ENCODE data around the gene UPK1B. TPM values are rescaled to one million over a fixed set of nuclear protein-coding genes. Genes with fewer than 3 reads are reported as not detected.
"Not testable (repeated sequence)": the region's sequence is repeated elsewhere in the genome, so short reads cannot be mapped to it uniquely, and the experiment has no call there.

Gene UPK1B
- total RNA-seq, 1 donor from 2014 or later = not detected

DNA sequence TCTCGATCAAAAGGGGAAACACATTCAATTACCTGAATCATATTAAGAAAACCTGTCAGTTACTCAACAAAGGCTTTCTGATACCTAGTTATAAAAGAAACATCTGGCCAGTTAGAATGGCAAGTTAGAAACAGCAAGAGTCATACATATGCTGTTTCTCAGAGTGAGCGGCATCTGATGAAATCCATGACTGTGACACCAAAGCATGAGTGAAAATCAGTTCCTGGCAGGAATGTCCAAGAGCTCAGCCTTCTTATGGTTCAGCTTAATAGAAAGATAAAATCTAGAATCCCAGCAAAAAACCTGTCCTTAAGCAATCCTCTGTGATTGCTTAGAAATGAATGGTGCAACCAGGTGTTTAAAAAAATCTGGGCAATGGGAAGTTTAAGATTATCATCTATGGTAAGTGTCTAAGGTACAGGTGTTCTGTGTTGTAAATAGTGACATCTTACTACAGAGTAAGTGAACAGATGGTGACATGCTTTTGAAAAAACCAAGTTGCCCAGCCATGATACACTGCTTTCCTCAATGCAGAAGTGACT lies 48.5 kb downstream of the UPK1B start:
- DNase-seq (ENCODE audit: low spot score) (no peak), ATAC-seq (no peak)

DNA sequence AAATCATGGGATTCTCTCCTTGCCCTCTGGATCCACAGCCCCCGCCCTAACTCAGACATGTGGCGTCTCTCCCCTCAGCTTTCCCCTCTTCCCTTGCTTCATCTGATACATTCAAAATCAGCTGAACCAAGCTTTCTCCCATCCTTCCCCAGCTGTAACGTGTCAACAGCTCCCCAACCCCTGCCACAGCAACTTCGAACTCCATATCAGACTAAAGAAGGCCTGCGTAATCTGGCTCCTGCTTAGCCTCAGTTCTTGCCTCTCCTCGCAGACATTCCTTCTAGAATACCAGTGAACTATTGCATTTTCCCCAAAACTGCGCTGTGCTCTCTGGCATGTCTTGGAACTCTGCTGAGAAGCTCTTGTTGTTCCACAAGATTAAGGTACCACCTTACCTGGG lies 49.0 kb downstream of the UPK1B start:
- DNase-seq (ENCODE audit: low spot score) (no peak), ATAC-seq (no peak)

DNA sequence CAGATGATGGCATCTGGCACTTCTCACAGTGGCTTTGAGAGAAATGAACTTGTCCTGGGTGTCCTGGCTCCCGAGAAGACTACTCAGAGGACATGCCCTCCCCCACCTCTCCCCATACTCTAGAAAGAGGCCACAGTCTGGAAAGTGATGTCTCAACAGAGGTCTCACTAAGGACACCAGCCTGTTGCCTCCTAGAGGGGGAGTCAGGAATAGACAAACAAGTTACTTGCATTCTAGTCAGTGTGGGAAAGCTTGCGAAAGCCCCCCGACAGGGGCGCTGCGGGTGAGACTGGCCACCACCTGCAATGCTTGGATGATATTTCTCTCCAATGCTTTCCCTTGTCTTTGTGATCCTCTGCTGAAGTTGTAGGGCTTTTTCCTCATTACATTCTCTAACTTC lies 50.1 kb downstream of the UPK1B start:
- no peak for ATAC-seq
- no peak for DNase-seq (ENCODE audit: low spot score)

- ATAC-seq (no peak), DNase-seq (ENCODE audit: low spot score) (no peak)
Observed at GRCh38 chr3:119225121-119225520, 51.7 kb downstream of the UPK1B start.

GRCh38 chr3:119227070-119227850 lies 53.9 kb downstream of the UPK1B start:
- ATAC-seq (peak; percentile 52), DNase-seq (ENCODE audit: low spot score) (no peak)

GRCh38 chr3:119228373-119229145 lies 55.2 kb downstream of the UPK1B start:
- DNase-seq (ENCODE audit: low spot score) = no peak
- ATAC-seq = no peak

- ATAC-seq (no peak), DNase-seq (ENCODE audit: low spot score) (no peak)
Observed at GRCh38 chr3:119229190-119229589, 55.8 kb downstream of the UPK1B start.

GRCh38 chr3:119230071-119230470 lies 56.7 kb downstream of the UPK1B start:
- ATAC-seq (no peak), DNase-seq (ENCODE audit: low spot score) (no peak)

DNA sequence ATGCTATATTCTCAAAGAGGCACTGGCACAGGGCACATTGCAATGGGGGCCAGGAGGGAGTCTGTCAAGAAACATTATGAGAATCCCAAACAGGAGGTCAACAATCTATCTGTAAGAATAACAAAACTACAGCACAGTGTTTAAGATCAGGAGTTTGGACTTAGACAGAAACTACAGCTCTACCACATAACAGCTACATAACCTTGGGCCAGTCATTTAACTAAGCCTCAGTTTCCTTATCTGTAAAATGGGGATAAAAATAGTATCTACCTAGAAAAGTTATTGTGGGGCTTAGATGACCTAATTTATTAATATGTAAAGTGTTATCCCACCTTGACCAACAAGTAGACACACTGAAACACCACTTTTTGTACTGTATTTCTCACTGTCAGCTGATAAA lies 57.3 kb downstream of the UPK1B start:
- no peak for DNase-seq (ENCODE audit: low spot score)

GRCh38 chr3:119234610-119235009 lies 61.2 kb downstream of the UPK1B start:
- ATAC-seq = no peak
- no peak for DNase-seq (ENCODE audit: low spot score)

More for the DNA sequence above, 57.3 kb downstream of the UPK1B start:
- ATAC-seq = no peak

GRCh38 chr3:119235151-119235550 lies 61.8 kb downstream of the UPK1B start:
- ATAC-seq = no peak

GRCh38 chr3:119236756-119237155 lies 63.4 kb downstream of the UPK1B start:
- no peak for DNase-seq (ENCODE audit: low spot score)
- ATAC-seq = no peak

More at GRCh38 chr3:119235151-119235550, 61.8 kb downstream of the UPK1B start:
- DNase-seq (ENCODE audit: low spot score) = no peak

DNA sequence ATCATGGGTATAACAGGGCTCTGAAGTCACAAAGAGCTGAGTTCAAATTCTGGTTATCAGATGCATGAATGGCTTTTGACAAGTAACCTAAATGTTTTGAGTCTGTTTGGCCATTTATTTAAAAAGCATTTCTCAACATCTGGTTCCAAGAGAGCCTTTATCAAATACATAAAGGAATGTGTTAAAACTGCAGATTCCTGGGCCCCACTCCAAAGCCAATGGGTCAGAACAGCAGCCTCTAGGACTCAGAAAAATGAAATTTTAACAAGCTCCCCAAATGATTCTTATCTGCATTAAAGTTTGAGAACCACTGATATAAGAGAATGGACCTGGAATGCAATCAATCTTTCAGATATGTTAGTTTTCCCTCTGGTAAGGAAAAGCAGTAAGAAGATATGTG lies 63.9 kb downstream of the UPK1B start:
- ATAC-seq = no peak
- no peak for DNase-seq (ENCODE audit: low spot score)

DNA sequence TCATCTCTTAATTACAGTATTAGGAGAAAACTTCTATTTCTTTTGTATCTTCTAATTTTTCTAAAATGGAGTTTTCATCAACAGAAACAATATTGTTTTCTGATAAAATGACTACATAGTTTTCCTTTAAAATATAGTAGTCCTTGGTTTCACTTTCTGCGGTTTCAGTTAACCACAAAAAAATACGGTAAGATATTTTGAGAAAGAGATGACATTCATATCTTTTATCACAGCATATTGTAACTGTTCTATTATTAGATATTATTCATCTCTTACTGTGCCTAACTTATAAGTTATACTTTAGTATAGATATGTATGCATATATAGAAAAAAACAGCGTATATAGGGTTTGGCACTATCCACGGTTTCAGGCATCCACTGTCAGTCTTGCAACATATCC lies 65.0 kb downstream of the UPK1B start:
- DNase-seq (ENCODE audit: low spot score) (no peak), ATAC-seq (no peak)

GRCh38 chr3:119239206-119239820 lies 65.9 kb downstream of the UPK1B start:
- ATAC-seq (no peak), DNase-seq (ENCODE audit: low spot score) (no peak)

DNA sequence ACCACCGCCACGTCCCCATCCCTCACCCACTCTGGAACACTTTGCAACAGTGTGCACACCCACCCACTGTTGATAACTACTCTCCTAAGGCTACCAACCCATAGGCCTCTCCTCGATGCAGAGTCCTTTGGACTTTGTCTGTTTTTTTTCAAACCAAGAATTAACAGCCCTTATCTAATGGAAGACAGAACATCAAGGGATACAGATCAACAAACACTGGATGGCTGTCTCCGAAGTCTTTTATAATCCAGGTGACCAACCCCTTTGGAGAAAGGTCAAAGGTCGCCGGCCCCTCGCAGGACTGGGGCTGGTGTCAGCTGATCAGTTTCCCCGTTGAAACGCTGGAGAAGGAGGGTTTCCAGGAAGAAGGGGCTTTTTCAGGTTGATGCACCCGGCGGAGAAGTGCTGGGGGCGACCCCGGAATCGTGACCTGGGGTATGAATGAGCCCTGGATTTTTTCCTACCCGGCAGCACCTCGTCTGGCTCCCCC lies 66.7 kb downstream of the UPK1B start:
- ATAC-seq (peak; percentile 46), DNase-seq (ENCODE audit: low spot score) (peak; percentile 64)

GRCh38 chr3:119240591-119241434 lies 67.4 kb downstream of the UPK1B start, which contains the start of gene B4GALT4:
Gene B4GALT4 (minus strand): TSS chr3:119240878. CDS start chr3:119230099, 10,779 bp downstream.
- peak; percentile 92 for DNase-seq (ENCODE audit: low spot score)
- ATAC-seq = peak; percentile 93

GRCh38 chr3:119242387-119243057 lies 69.1 kb downstream of the UPK1B start:
- not testable (repeated sequence) for ATAC-seq; DNase-seq (ENCODE audit: low spot score)

- DNase-seq (ENCODE audit: low spot score); ATAC-seq: not testable (repeated sequence)
Observed at GRCh38 chr3:119243058-119243529, 69.7 kb downstream of the UPK1B start.
